GM18526 (cell line): ENCODE results near the gene RAD51B.

Experiments used
- POLR2A ChIP-seq: IDR thresholded peaks from 3 replicates; pipeline ENCODE4 v1.6.1; 2011; ENCODE audit not compliant: insufficient read length; ENCODE audit errors: extremely low read depth

Gene RAD51B

DNA sequence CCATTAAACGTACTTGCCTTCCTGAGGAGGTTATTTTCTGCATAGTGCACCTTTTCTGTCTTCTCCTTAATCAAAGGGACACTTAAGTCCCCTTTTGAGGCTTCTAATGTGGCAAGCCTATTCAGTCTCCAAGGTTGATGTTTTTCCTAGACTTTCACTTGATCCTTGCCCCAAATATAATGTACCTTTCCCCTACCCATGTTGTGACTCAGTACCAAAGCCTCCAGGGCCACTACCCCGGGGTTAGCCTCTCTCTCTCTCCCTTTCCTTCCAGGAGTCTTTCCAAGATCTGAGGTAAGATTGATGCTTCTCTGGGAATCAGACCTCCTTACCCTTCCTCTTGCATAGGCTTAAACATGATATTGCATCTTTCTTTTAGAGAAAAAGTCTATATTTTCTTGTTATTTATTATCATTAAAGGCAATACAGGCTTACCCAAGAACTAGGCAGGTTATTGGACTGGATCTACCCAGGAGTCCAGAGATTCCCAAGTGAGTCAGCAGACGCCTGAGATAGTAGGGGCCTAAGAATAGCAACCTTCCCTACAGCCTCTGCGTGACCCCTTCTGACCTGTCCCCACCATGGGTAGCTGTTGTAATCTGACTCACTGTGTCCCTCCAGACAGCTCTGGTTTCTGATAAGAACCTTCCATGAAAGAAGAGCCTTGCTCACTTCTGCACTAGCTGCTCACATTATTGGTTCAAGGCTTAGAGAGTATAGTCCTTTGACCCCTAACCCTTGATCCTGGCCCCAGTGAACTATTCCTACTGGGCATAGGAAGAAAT, 800.4 kb downstream of the RAD51B start:
- TF ChIP-seq POLR2A, result no peak

GRCh38 chr14:68621400-68622365, 802.1 kb downstream of the RAD51B start:
- TF ChIP-seq POLR2A, result no peak

DNA sequence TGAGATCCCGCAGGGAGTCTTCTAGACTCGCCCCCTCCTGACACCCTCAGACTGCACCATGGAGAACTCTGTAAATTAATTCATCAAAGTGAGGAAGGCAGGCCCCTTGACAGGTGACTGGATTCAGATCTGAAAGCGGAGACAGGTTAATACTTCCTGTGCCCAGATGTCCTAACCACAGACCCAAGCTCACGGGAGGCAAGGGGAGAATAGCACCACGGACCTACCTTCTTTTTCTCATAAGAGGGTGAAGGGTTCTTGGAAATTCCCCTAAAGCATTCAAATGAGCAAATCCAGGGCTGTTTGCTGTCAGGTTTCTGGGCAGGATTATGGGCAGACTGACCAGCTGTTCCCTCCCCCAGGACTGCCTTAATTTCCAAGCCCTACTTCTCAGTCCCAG, 803.3 kb downstream of the RAD51B start:
- TF ChIP-seq POLR2A, result no peak

DNA sequence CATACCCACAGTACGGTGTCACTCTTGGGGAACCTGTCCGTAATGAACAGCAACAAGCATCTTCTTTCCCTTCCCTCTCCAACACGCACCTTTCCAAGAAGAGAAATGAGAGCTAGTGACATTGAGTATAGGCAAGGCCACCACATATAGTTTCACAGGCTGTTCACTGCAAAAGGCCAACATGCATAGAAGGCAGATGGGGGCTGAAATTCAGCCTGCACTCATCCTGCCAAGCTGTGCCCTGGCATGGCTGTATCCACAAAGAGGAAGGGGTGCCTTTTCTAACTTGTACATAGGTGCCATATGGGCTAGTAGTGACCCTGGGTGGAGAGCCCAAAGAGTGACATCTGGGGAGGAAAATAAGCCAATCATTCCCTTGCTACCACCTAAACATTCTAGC, 803.7 kb downstream of the RAD51B start:
- no peak for TF ChIP-seq POLR2A

DNA sequence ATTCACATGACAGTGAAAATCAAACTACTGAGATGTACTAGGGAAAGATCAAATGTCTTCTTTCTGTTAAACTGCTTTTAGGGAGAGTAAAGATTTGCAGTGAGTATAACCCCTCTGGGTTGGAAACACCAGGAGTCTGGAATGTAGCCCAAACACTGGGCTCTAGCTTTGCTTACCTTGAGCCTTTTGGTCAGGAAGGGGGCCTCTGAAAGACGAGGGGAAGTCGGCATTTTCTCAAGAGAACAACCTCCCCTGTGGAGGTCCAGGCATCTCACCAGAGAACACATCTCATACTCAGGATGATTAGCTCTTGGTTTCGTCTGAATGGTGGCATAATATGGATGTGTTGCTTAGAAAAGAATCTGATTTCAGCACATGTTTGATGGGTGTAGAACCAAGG, 804.2 kb downstream of the RAD51B start:
- no peak for TF ChIP-seq POLR2A

DNA sequence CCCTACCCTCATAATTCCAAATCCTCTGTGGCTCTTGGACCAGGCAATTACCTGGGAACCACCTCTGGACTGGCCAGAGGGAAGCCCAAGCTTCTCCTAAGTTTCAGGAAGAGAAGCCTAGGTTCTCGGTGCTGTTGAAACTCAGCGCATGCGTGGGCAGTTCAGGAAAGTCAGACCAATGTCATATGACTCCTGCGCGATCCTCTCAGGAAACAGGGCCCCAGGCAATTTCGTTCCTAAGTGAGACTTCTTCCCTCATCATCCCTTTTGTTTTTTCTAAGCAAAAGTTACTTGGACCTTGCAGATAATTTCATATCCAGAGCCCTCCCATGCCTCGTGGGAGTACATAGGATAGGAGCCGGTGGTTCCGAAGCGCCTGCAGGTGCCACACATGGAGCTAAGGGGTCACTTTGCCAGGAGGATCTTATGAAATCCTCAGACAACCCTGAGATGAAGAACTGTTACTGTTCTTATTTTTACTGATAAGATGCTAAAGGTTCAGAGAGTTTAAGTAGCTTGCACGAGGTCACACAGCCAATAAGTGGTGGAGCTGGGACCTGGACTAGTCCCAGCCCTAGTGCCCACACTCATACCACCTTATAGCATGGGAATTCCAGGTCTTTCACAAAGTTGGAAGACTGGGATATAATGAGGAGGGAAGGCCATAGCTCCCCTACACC, 805.1 kb downstream of the RAD51B start:
- TF ChIP-seq POLR2A, result no peak

DNA sequence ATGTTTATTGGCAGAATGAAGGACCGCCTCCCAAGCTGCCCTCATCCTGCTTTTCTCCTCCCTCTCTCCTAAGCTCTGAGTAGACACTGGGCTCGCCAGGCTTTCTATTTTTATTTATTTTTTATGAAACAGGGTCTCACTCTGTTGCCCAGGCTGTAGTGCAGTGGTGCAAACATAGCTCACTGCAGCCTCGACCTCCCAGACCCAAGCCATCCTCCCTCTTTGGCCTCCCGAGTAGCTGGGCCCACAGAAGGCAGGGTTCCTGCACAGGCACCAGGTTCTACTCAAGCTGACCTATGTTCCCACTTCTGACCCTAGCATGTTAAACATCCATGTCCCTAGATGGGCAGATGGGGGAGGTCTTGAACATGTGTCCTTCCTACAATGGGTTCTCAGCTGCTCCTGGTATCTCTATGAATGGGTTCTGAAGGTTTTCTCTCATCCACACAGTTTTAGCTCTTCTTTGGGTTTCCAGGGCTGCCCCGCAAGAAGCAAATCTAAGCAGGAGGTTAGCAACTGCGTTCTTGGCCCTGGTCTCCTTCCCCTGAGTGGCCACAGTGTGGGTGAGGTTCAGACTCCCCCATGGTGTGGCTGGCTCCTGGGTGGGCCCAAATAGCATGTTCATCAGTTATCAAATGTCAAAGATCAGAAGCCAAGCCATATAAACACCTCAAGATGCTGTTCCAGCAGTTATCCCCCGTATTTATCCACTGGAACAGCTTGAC, 805.9 kb downstream of the RAD51B start:
- no peak for TF ChIP-seq POLR2A

GRCh38 chr14:68626386-68626785, 806.8 kb downstream of the RAD51B start:
- TF ChIP-seq POLR2A, result no peak

- TF ChIP-seq POLR2A, result no peak
These were observed 807.7 kb downstream of the RAD51B start for GRCh38 chr14:68627050-68627867.

GRCh38 chr14:68627868-68628604, 808.5 kb downstream of the RAD51B start:
- TF ChIP-seq POLR2A, result no peak

DNA sequence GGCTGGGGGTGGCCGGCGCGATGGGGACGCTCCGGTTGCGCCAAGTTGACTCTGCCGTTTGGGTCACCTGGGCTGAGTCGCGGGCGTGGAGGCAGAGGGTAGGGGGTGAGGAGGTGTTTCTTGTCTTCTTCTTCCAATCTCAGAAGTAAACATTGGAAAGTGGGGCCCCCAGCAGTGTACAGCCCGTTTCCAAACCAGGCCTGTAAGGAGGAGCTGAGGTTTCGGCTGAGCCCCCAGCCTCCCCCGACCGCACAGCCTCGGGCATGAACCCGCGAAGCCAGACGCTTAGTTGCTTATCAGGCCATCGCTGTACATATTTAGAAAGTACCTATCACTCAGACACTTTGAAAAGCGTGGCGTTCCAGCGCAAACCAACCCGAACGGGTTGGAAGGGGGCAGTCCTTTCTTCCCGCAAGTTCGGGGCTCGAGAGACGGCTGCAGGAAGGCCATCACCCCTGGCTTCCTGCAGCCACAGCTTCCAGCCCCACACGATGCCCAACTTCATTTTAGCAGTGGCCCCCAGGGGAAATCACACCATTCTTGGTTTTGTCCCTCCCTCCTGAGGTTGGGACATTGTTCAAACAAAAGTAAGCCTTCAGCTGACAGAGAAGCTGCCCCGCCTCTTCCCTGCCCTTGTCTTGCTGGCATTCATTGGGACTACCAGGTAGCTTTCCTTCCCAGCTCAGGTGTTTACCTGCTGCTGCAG, 809.2 kb downstream of the RAD51B start:
- TF ChIP-seq POLR2A, result no peak

GRCh38 chr14:68630081-68630571, 810.5 kb downstream of the RAD51B start:
- TF ChIP-seq POLR2A, result no peak
